IMR-90 (cell line): ENCODE results near the gene TMEM135. TPM values are rescaled to one million over a fixed set of nuclear protein-coding genes. Genes with fewer than 3 reads are reported as not detected.

ENCODE experiments used
- ATAC-seq: fragments of 200-7000 bp; cut with Tn5 transposase; 2 replicates; pipeline ENCODE4 v1.9.1; 2020; ENCODE audit warnings: low read depth, mild to moderate bottlenecking, moderate library complexity
- BruUV-seq: library from RNA; stranded (reverse); fragments of 400-500 nt; replicated peaks from 2 replicates; lab custom pipeline; 2021; lab: Mats Ljungman, UMichigan
- CTCF ChIA-PET: fragments of 300-600 bp; formaldehyde crosslinking; extraction: SDS; loops from one replicate; lab custom pipeline; 2021; ENCODE audit warnings: antibody characterized with exemption; lab: Yijun Ruan, JAX
- POLR2A ChIA-PET: fragments of 300-600 bp; sonication (Branson Sonifier 250); formaldehyde crosslinking; loops from one replicate; lab custom pipeline; 2022; ENCODE audit warnings: antibody characterized with exemption; ENCODE audit not compliant: unreplicated experiment; lab: Charles Lee
- DNase-seq: peaks from one replicate; pipeline ENCODE4 v3.0.0; 2013
- H2AFZ ChIP-seq: replicated peaks from 2 replicates; pipeline ENCODE3; 2013; ENCODE audit warnings: low read length, mild to moderate bottlenecking; ENCODE audit not compliant: poor library complexity
- H2AK5ac ChIP-seq: 2 replicates; pipeline ENCODE4 v1.6.1; 2013; ENCODE audit warnings: low read depth, low read length, inconsistent platforms
- H2AK9ac ChIP-seq: replicated peaks from 2 replicates; pipeline ENCODE3; 2013; ENCODE audit warnings: mild to moderate bottlenecking, low read depth, low read length, moderate library complexity; ENCODE audit not compliant: poor library complexity
- H2BK120ac ChIP-seq: 2 replicates; pipeline ENCODE4 v1.6.1; 2013; ENCODE audit warnings: low read depth, low read length, inconsistent platforms
- H2BK15ac ChIP-seq: 3 replicates; pipeline ENCODE4 v1.6.1; 2013; ENCODE audit warnings: low read depth, low read length, inconsistent platforms
- H2BK20ac ChIP-seq: 2 replicates; pipeline ENCODE4 v1.6.1; 2013; ENCODE audit warnings: low read depth, mild to moderate bottlenecking, inconsistent platforms, low read length, moderate library complexity
- H2BK5ac ChIP-seq: 2 replicates; pipeline ENCODE4 v1.6.1; 2013; ENCODE audit warnings: mild to moderate bottlenecking, low read depth, low read length, inconsistent platforms; ENCODE audit not compliant: poor library complexity, severe bottlenecking
- H3K14ac ChIP-seq: replicated peaks from 2 replicates; pipeline ENCODE4 v1.6.1; 2013; ENCODE audit warnings: low read depth, low read length, inconsistent platforms
- H3K18ac ChIP-seq: 2 replicates; pipeline ENCODE4 v1.6.1; 2013; ENCODE audit warnings: low read depth, low read length, control low read depth
- H3K23ac ChIP-seq: 2 replicates; pipeline ENCODE4 v1.6.1; 2013; ENCODE audit warnings: low read depth, low read length, inconsistent platforms
- H3K27ac ChIP-seq: 2 replicates; pipeline ENCODE4 v1.5.1; 2013; ENCODE audit warnings: mild to moderate bottlenecking, control low read depth, low read length; ENCODE audit not compliant: insufficient read depth
- H3K27me3 ChIP-seq: 2 replicates; pipeline ENCODE4 v1.6.1; 2013; ENCODE audit warnings: low read length; ENCODE audit not compliant: control insufficient read depth, insufficient read depth
- H3K36me3 ChIP-seq: 2 replicates; pipeline ENCODE4 v1.6.1; 2013; ENCODE audit warnings: low read length, mixed read lengths; ENCODE audit not compliant: control insufficient read depth, insufficient read depth
- H3K4ac ChIP-seq: 2 replicates; pipeline ENCODE4 v1.6.1; 2013; ENCODE audit warnings: low read depth, low read length, inconsistent platforms
- H3K4me1 ChIP-seq: 2 replicates; pipeline ENCODE4 v1.6.1; 2013; ENCODE audit warnings: low read length, mixed read lengths; ENCODE audit not compliant: control insufficient read depth, insufficient read depth
- H3K4me2 ChIP-seq: 2 replicates; pipeline ENCODE4 v1.6.1; 2013; ENCODE audit warnings: low read depth, mild to moderate bottlenecking, control low read depth, low read length, moderate library complexity
- H3K4me3 ChIP-seq: 2 replicates; pipeline ENCODE4 v1.5.1; 2013; ENCODE audit warnings: low read depth, mild to moderate bottlenecking, control low read depth, low read length, moderate library complexity; ENCODE audit not compliant: insufficient read depth
- H3K56ac ChIP-seq: 2 replicates; pipeline ENCODE4 v1.6.1; 2013; ENCODE audit warnings: low read length, inconsistent platforms; ENCODE audit not compliant: insufficient read depth; ENCODE audit errors: extremely low read depth
- H3K79me1 ChIP-seq, 2 experiments: 2 replicates each; pipeline ENCODE4 v1.6.1; 2013; ENCODE audit warnings: low read length in 2 of 2, inconsistent platforms in 1 of 2, low read depth in 1 of 2
- H3K9ac ChIP-seq: 2 replicates; pipeline ENCODE4 v1.6.1; 2013; ENCODE audit warnings: low read depth, low read length, control low read depth
- H3K9me1 ChIP-seq: 2 replicates; pipeline ENCODE4 v1.6.1; 2013; ENCODE audit warnings: low read length, inconsistent platforms; ENCODE audit not compliant: insufficient read depth
- H3K9me3 ChIP-seq: 2 replicates; pipeline ENCODE4 v1.6.1; 2013; ENCODE audit warnings: low read length; ENCODE audit not compliant: control insufficient read depth, insufficient read depth
- H4K20me1 ChIP-seq: 2 replicates; pipeline ENCODE4 v1.6.1; 2013; ENCODE audit warnings: low read length, inconsistent platforms; ENCODE audit not compliant: insufficient read depth
- H4K5ac ChIP-seq: 2 replicates; pipeline ENCODE4 v1.6.1; 2013; ENCODE audit warnings: mild to moderate bottlenecking, low read depth, low read length, control low read depth
- H4K8ac ChIP-seq, 2 experiments: 2 replicates each; pipeline ENCODE4 v1.6.1; 2013; ENCODE audit warnings: low read depth in 2 of 2, low read length in 2 of 2, control low read depth in 1 of 2, inconsistent platforms in 1 of 2
- H4K91ac ChIP-seq: 2 replicates; pipeline ENCODE4 v1.6.1; 2013; ENCODE audit warnings: low read depth, low read length, inconsistent platforms; ENCODE audit not compliant: insufficient read depth
- CEBPB ChIP-seq: IDR thresholded peaks from 2 replicates; pipeline ENCODE4 v1.6.1; 2012; ENCODE audit warnings: low read depth, low read length, improper control_type of control experiment
- MAFK ChIP-seq: IDR thresholded peaks from 2 replicates; pipeline ENCODE4 v1.6.1; 2012; ENCODE audit warnings: low read depth, low read length, improper control_type of control experiment
- MXI1 ChIP-seq: IDR thresholded peaks from 2 replicates; pipeline ENCODE4 v1.6.1; 2012; ENCODE audit warnings: low read depth, mild to moderate bottlenecking, low read length, moderate library complexity, borderline replicate concordance
- RAD21 ChIP-seq: IDR thresholded peaks from 2 replicates; pipeline ENCODE4 v1.6.1; 2012; ENCODE audit warnings: low read length, improper control_type of control experiment
- USF2 ChIP-seq: fragments of 150-350 bp; IDR thresholded peaks from 2 replicates; pipeline ENCODE4 v1.6.1; 2017; ENCODE audit warnings: mild to moderate bottlenecking, antibody characterized with exemption, low read length, low read depth
- WGBS, 2 experiments: methylation state at CpG; one replicate each; pipeline versions ENCODE4 v1.1.5 to v1.1.7; 2013; ENCODE audit warnings: missing lambda C conversion rate in 2 of 2; ENCODE audit not compliant: insufficient read length in 1 of 2; ENCODE audit errors: extremely low coverage in 2 of 2; 5-methylcytosine and 5-hydroxymethylcytosine counted together
- dilution Hi-C: fragments of 300-500 bp; cut with HindIII; formaldehyde crosslinking; loops from one replicate; pipeline ENCODE4 v1.14.3; 2018; ENCODE audit warnings: low sequenced_read_pairs; ENCODE audit not compliant: unreplicated experiment
- in situ Hi-C: fragments of 300-500 bp; cut with MboI; formaldehyde crosslinking; loops from 3 replicates; pipeline ENCODE4 v1.14.3; 2019; ENCODE audit warnings: low sequenced_read_pairs, inconsistent platforms, mixed read lengths
- intact Hi-C: fragments of 100-400 bp; cut with micrococcal nuclease; formaldehyde crosslinking; loops from 2 replicates; pipeline ENCODE4 v1.10.0; 2022
- polyA plus RNA-seq, 3 experiments: library from polyadenylated mRNA; depleted of rRNA; stranded (reverse); fragments of >200 nt; gene quantifications; 2 replicates each; pipeline ENCODE4 v1.2.3, GENCODE V29; 2012; ENCODE audit warnings: low replicate concordance in 1 of 3
- total RNA-seq: library from RNA; depleted of rRNA; stranded (reverse); fragments of >200 nt; gene quantifications from 2 replicates; pipeline ENCODE4 v1.2.3, GENCODE V29; 2012

TMEM135 gene
- total and polyA plus RNA-seq, 2 of the 4 experiments (the other 2 are of a cell fraction), result 3.9 to 5.9 TPM

GRCh38 chr11:87125257-87125656 is 87.5 kb downstream of the TMEM135 start:
- Histone ChIP-seq H3K27ac (no peak overlapping the region), H3K23ac (no peak overlapping the region), H2AK5ac (no peak overlapping the region), H2BK20ac (no peak overlapping the region), H3K9me3 (no peaks in the 10 kb centered on the region), H3K9me1 (no peaks in the 10 kb centered on the region), H4K5ac (no peak overlapping the region), H3K56ac (no peak overlapping the region), H3K4me1 (no peaks in the 10 kb centered on the region), H3K9ac (no peak overlapping the region), H4K91ac (no peak overlapping the region), H2BK5ac (no peak overlapping the region), H4K8ac (no peak overlapping the region), H2AFZ (no peak overlapping the region), H3K4ac (no peak overlapping the region), H3K36me3 (no peaks in the 10 kb centered on the region), H3K14ac (no peak overlapping the region), H3K79me1 (0 out of 4 replicates have a peak, but pooled peaks cover 0 to under 1% of the 10 kb centered on the region in 2 experiments), H2AK9ac (no peak overlapping the region), H4K20me1 (no peaks in the 10 kb centered on the region), H3K18ac (no peak overlapping the region), H2BK15ac (no peak overlapping the region), H3K4me2 (no peak overlapping the region), H2BK120ac (no peak overlapping the region), H3K4me3 (no peak overlapping the region), H3K27me3 (no peaks in the 10 kb centered on the region)
- POLR2A ChIA-PET, result no interaction called here
- DNase-seq (no peak), ATAC-seq (no peak)
- in situ Hi-C loops, result no loop called here
- no peak for TF ChIP-seq MAFK
- no peak for TF ChIP-seq CEBPB
- no peak for TF ChIP-seq USF2
- TF ChIP-seq RAD21, result no peak
- TF ChIP-seq MXI1, result no peak
- intact Hi-C loops, result no loop called here
- BruUV-seq, result no TSS peak
- 93% methylated on average over 2 of the region's 2 CpGs; no CpG with 5 or more reads in 1 of the 2 experiments for WGBS, 2 experiments
- CTCF ChIA-PET, result interaction anchor here (0.6 kb wide), 1 partner anchor 164 kb away, joined by 3 read pairs; no protein-coding TSS in a partner anchor
- dilution Hi-C loops, result no loop called here
